Glutamatergic neuron (in vitro differentiated cells): ENCODE measurements around the gene GCC1. TPM values are rescaled to one million over a fixed set of nuclear protein-coding genes. Genes with fewer than 3 reads are reported as not detected.
"Not testable (repeated sequence)": the region's sequence is repeated elsewhere in the genome, so short reads cannot be mapped to it uniquely, and the experiment has no call there.

Experiments used
- DNase-seq: peaks from one replicate; pipeline ENCODE4 v3.0.0; 2022
- H3K27ac Mint-ChIP-seq: one replicate; pipeline ENCODE4 v1.8.0; 2020; ENCODE audit warnings: mild to moderate bottlenecking, mixed read lengths, inconsistent platforms; ENCODE audit not compliant: unreplicated experiment
- H3K27me3 Mint-ChIP-seq: one replicate; pipeline ENCODE4 v1.8.0; 2020; ENCODE audit warnings: mild to moderate bottlenecking, moderate library complexity, mixed read lengths, inconsistent platforms; ENCODE audit not compliant: unreplicated experiment
- H3K36me3 Mint-ChIP-seq: one replicate; pipeline ENCODE4 v1.8.0; 2020; ENCODE audit warnings: mild to moderate bottlenecking, mixed read lengths, inconsistent platforms; ENCODE audit not compliant: unreplicated experiment
- H3K4me1 Mint-ChIP-seq: one replicate; pipeline ENCODE4 v1.8.0; 2020; ENCODE audit warnings: mild to moderate bottlenecking, low read depth, mixed read lengths, inconsistent platforms; ENCODE audit not compliant: unreplicated experiment
- H3K4me3 Mint-ChIP-seq: one replicate; pipeline ENCODE4 v1.8.0; 2020; ENCODE audit warnings: mild to moderate bottlenecking, mixed read lengths, inconsistent platforms; ENCODE audit not compliant: unreplicated experiment
- H3K9me3 Mint-ChIP-seq: one replicate; pipeline ENCODE4 v1.8.0; 2020; ENCODE audit warnings: mild to moderate bottlenecking, moderate library complexity, mixed read lengths, inconsistent platforms; ENCODE audit not compliant: unreplicated experiment
- CTCF ChIP-seq: fragments of 200-600 bp; sonication (generic); IDR thresholded peaks from one replicate; pipeline ENCODE4 v1.5.0; 2021; ENCODE audit not compliant: partially characterized antibody, unreplicated experiment
- total RNA-seq: library from RNA; stranded (reverse); fragmentation: NEBNext Ultra II Directional; extraction: Animal tissue kit (Norgen Biotek cat#: 25700); gene quantifications from one replicate; pipeline ENCODE4 v1.2.1, GENCODE V29; 2021; ENCODE audit not compliant: unreplicated experiment

The GCC1 gene
- total RNA-seq, 1 donor from 2014 or later: 14.9 TPM

- Mint-ChIP-seq H3K27me3 (no peaks in the 10 kb centered on the region), H3K9me3 (peaks cover 3% of the 10 kb centered on the region), H3K4me3 (no peak overlapping the region), H3K4me1 (peaks cover 1% of the 10 kb centered on the region), H3K27ac (no peak overlapping the region), H3K36me3 (peaks cover 6% of the 10 kb centered on the region)
- no peak for DNase-seq
- TF ChIP-seq CTCF: no peak
Measured at GRCh38 chr7:127541548-127541947, 43.8 kb downstream of the GCC1 start.

- not testable (repeated sequence) for H3K9me3 Mint-ChIP-seq, H3K4me1 Mint-ChIP-seq, H3K27ac Mint-ChIP-seq, H3K36me3 Mint-ChIP-seq, DNase-seq, H3K4me3 Mint-ChIP-seq, H3K27me3 Mint-ChIP-seq
Measured at GRCh38 chr7:127540461-127540860, 44.9 kb downstream of the GCC1 start.

GRCh38 chr7:127539116-127539515 is 46.3 kb downstream of the GCC1 start:
- Mint-ChIP-seq H3K36me3 (no peaks in the 10 kb centered on the region), H3K9me3 (peaks cover 3% of the 10 kb centered on the region), H3K27me3 (no peaks in the 10 kb centered on the region), H3K4me1 (peaks cover 1% of the 10 kb centered on the region), H3K4me3 (no peak overlapping the region), H3K27ac (no peak overlapping the region)
- no peak for TF ChIP-seq CTCF
- DNase-seq: no peak

GRCh38 chr7:127536741-127537140 is 48.7 kb downstream of the GCC1 start:
- Mint-ChIP-seq H3K27ac (no peak overlapping the region), H3K36me3 (no peaks in the 10 kb centered on the region), H3K9me3 (peaks cover 1% of the 10 kb centered on the region), H3K27me3 (no peaks in the 10 kb centered on the region), H3K4me3 (peak overlapping the region; percentile 78), H3K4me1 (peaks cover 1% of the 10 kb centered on the region)
- DNase-seq: peak; percentile 18
- no peak for TF ChIP-seq CTCF

- Mint-ChIP-seq H3K9me3 (peaks cover 1% of the 10 kb centered on the region), H3K4me3 (peak overlapping the region; percentile 78), H3K4me1 (peaks cover 1% of the 10 kb centered on the region), H3K36me3 (no peaks in the 10 kb centered on the region), H3K27ac (no peak overlapping the region), H3K27me3 (no peaks in the 10 kb centered on the region)
- DNase-seq: no peak
- no peak for TF ChIP-seq CTCF
Measured at GRCh38 chr7:127536394-127536691, 49.1 kb downstream of the GCC1 start.
